LNCaP clone FGC (cell line): ENCODE results near the gene SPEF2.

ENCODE experiments used
- DNase-seq: peaks from one replicate; pipeline ENCODE4 v3.0.0-alpha.2; 2011; ENCODE audit warnings: low read depth
- H3K4me3 ChIP-seq: 2 replicates; pipeline ENCODE4 v1.5.1; 2011; ENCODE audit warnings: mild to moderate bottlenecking, low read depth, low read length, control low read depth
- TF ChIP-seq, protein P1 (sequence below): IDR thresholded peaks from 2 replicates; pipeline ENCODE4 v1.5.1; 2012; ENCODE audit warnings: mild to moderate bottlenecking; ENCODE audit not compliant: control insufficient read depth, insufficient read depth; ENCODE audit errors: extremely low read depth

Gene SPEF2

GRCh38 chr5:35678661-35679060 is 61.0 kb downstream of the SPEF2 start:
- TF ChIP-seq, protein P1, sequence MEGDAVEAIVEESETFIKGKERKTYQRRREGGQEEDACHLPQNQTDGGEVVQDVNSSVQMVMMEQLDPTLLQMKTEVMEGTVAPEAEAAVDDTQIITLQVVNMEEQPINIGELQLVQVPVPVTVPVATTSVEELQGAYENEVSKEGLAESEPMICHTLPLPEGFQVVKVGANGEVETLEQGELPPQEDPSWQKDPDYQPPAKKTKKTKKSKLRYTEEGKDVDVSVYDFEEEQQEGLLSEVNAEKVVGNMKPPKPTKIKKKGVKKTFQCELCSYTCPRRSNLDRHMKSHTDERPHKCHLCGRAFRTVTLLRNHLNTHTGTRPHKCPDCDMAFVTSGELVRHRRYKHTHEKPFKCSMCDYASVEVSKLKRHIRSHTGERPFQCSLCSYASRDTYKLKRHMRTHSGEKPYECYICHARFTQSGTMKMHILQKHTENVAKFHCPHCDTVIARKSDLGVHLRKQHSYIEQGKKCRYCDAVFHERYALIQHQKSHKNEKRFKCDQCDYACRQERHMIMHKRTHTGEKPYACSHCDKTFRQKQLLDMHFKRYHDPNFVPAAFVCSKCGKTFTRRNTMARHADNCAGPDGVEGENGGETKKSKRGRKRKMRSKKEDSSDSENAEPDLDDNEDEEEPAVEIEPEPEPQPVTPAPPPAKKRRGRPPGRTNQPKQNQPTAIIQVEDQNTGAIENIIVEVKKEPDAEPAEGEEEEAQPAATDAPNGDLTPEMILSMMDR = no peak
- no peak for DNase-seq

DNA sequence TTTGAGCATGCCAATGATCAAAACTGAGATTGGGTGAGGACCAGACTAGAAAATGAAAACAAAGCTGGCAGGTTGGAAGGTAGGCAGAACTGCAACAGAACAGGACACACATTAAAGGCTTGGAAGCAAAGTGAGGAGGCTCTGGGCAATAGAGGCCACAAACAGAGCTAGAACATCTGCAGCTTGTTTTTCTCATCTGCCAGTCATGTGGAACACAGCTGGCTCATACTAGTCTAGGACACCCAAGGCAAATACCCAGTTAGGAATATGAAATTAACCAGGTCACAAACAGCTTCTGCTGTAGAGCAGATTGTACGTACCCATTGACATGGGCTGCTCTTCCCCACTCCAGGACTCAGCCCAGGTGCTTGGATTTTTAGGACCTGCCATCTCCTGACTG is 61.7 kb downstream of the SPEF2 start:
- TF ChIP-seq, protein P1 = no peak
- H3K4me3 ChIP-seq = no peak overlapping the region
- DNase-seq = peak; percentile 17

More at GRCh38 chr5:35678661-35679060, 61.0 kb downstream of the SPEF2 start:
- no peak overlapping the region for H3K4me3 ChIP-seq

GRCh38 chr5:35681911-35682310 is 64.2 kb downstream of the SPEF2 start:
- DNase-seq = no peak
- no peak overlapping the region for H3K4me3 ChIP-seq
- TF ChIP-seq, protein P1 = no peak

DNA sequence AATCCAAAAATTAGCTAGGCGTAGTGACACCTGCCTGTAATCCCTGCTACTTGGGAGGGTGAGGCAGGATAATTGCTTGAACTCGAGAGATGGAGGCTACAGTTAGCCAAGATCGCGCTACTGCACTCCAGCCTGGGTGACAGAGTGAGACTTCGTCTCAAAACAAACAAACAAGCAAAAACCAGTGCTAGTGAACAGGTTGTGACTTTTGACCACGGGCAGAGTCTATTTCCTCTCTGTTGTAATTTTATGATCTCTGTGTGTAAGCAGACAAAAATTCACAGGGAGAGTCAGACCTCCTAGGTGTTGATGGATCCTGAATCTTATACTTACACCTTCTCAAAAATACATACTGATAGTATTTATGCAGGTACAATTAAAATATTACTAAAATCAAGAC is 65.8 kb downstream of the SPEF2 start:
- no peak for DNase-seq
- H3K4me3 ChIP-seq = no peak overlapping the region
- TF ChIP-seq, protein P1 = no peak

- TF ChIP-seq, protein P1 = no peak
- DNase-seq = no peak
- no peak overlapping the region for H3K4me3 ChIP-seq
These were observed 67.5 kb downstream of the SPEF2 start for GRCh38 chr5:35685161-35685560.

- TF ChIP-seq, protein P1 = no peak
- no peak for DNase-seq
- H3K4me3 ChIP-seq = no peak overlapping the region
These were observed 70.3 kb downstream of the SPEF2 start for GRCh38 chr5:35687961-35688360.

DNA sequence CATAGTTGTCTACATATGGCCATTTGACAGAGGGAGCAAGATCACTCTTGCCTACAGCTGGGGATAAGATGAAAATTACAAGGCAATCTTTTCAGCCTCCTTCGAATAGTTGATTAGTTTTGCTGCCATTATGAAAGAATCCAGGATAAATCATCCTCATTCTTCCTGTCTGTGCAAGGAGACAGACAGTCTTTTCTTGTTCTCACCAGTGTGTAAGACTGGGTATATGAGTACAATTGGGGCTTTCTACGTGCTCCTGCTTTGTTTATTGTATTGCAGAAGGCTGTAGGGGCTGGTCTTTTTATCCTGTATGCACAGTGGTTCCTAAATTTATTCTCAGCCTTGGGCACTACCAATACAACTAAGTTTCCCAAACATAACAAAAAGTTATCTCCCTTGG is 76.8 kb downstream of the SPEF2 start:
- TF ChIP-seq, protein P1 = no peak
- DNase-seq = no peak
- no peak overlapping the region for H3K4me3 ChIP-seq
